Measurements from ENCODE around the gene TENM4.

DNA sequence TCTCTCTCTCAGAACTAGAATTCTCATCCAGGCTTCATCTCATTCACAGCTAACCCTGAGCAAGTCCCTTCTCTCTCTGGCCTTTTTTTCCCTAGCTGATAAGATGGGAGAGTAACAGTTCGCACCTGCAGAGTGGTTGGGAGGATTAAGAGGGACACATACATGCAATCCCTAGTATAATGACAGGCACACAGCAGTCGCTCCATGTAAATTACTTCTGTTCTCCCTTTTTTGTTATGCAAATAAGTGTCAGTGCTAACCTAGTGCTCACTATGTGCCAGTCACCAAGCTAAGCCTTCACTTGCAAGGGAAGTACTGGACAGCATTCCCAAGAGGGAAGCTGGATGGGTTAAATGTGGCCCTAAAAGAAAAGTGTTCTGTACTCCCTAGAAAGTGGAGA, 63.4 kb downstream of the TENM4 start:
- TF ChIP-seq, protein P1, sequence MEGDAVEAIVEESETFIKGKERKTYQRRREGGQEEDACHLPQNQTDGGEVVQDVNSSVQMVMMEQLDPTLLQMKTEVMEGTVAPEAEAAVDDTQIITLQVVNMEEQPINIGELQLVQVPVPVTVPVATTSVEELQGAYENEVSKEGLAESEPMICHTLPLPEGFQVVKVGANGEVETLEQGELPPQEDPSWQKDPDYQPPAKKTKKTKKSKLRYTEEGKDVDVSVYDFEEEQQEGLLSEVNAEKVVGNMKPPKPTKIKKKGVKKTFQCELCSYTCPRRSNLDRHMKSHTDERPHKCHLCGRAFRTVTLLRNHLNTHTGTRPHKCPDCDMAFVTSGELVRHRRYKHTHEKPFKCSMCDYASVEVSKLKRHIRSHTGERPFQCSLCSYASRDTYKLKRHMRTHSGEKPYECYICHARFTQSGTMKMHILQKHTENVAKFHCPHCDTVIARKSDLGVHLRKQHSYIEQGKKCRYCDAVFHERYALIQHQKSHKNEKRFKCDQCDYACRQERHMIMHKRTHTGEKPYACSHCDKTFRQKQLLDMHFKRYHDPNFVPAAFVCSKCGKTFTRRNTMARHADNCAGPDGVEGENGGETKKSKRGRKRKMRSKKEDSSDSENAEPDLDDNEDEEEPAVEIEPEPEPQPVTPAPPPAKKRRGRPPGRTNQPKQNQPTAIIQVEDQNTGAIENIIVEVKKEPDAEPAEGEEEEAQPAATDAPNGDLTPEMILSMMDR (tag by site-specific recombination; IDR thresholded peaks at IDR 0.05) = no peak
- no peak for TF ChIP-seq ZNF184 (tag by site-specific recombination; IDR thresholded peaks at IDR 0.05)
- TF ChIP-seq, protein P2, sequence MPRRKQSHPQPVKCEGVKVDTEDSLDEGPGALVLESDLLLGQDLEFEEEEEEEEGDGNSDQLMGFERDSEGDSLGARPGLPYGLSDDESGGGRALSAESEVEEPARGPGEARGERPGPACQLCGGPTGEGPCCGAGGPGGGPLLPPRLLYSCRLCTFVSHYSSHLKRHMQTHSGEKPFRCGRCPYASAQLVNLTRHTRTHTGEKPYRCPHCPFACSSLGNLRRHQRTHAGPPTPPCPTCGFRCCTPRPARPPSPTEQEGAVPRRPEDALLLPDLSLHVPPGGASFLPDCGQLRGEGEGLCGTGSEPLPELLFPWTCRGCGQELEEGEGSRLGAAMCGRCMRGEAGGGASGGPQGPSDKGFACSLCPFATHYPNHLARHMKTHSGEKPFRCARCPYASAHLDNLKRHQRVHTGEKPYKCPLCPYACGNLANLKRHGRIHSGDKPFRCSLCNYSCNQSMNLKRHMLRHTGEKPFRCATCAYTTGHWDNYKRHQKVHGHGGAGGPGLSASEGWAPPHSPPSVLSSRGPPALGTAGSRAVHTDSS (tag by site-specific recombination; IDR thresholded peaks at IDR 0.05) = no peak
- TF ChIP-seq ZNF350 (tag by site-specific recombination; IDR thresholded peaks at IDR 0.05) = no peak
- TF ChIP-seq ZNF416 (tag by site-specific recombination; IDR thresholded peaks at IDR 0.05) = no peak
- no peak for TF ChIP-seq SALL2 (tag by site-specific recombination; IDR thresholded peaks at IDR 0.05; ENCODE audit: borderline replicate concordance)
- TF ChIP-seq, protein P3, sequence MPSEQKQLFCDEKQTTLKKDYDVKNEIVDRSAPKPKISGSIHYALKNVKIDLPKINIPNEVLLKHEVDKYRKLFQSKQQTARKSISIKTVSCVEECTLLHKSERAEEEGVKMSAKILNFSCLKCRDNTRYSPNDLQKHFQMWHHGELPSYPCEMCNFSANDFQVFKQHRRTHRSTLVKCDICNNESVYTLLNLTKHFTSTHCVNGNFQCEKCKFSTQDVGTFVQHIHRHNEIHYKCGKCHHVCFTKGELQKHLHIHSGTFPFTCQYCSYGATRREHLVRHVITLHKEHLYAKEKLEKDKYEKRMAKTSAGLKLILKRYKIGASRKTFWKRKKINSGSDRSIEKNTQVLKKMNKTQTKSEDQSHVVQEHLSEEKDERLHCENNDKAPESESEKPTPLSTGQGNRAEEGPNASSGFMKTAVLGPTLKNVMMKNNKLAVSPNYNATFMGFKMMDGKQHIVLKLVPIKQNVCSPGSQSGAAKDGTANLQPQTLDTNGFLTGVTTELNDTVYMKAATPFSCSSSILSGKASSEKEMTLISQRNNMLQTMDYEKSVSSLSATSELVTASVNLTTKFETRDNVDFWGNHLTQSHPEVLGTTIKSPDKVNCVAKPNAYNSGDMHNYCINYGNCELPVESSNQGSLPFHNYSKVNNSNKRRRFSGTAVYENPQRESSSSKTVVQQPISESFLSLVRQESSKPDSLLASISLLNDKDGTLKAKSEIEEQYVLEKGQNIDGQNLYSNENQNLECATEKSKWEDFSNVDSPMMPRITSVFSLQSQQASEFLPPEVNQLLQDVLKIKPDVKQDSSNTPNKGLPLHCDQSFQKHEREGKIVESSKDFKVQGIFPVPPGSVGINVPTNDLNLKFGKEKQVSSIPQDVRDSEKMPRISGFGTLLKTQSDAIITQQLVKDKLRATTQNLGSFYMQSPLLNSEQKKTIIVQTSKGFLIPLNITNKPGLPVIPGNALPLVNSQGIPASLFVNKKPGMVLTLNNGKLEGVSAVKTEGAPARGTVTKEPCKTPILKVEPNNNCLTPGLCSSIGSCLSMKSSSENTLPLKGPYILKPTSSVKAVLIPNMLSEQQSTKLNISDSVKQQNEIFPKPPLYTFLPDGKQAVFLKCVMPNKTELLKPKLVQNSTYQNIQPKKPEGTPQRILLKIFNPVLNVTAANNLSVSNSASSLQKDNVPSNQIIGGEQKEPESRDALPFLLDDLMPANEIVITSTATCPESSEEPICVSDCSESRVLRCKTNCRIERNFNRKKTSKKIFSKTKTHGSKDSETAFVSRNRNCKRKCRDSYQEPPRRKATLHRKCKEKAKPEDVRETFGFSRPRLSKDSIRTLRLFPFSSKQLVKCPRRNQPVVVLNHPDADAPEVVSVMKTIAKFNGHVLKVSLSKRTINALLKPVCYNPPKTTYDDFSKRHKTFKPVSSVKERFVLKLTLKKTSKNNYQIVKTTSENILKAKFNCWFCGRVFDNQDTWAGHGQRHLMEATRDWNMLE (tag by site-specific recombination; conservative IDR thresholded peaks at IDR 0.05; ENCODE audit: low read depth) = no peak
- no peak for TF ChIP-seq ZNF274 (IDR thresholded peaks at IDR 0.05; ENCODE audit: low read length)
- TF ChIP-seq ZNF274 (tag by site-specific recombination; IDR thresholded peaks at IDR 0.05; ENCODE audit: borderline replicate concordance) = no peak
- TF ChIP-seq REPIN1 (tag by site-specific recombination; IDR thresholded peaks at IDR 0.05; ENCODE audit: low read depth) = no peak
- no peak for TF ChIP-seq SP7 (tag by site-specific recombination; IDR thresholded peaks at IDR 0.05)
- TF ChIP-seq ZNF560 (tag by site-specific recombination; IDR thresholded peaks at IDR 0.05; ENCODE audit: borderline replicate concordance) = no peak
